A673 (cell line): ENCODE measurements around the gene UXS1. TPM values are rescaled to one million over a fixed set of nuclear protein-coding genes. Genes with fewer than 3 reads are reported as not detected.

ENCODE experiments used
- BruUV-seq: library from RNA; stranded (reverse); fragments of 400-500 nt; replicated peaks from 2 replicates; lab custom pipeline; 2021; lab: Mats Ljungman, UMichigan
- CTCF ChIA-PET: fragments of 300-600 bp; sonication (Branson Sonifier 250); formaldehyde crosslinking; loops from one replicate; lab custom pipeline; 2022; ENCODE audit warnings: antibody characterized with exemption; lab: Charles Lee
- POLR2A ChIA-PET: fragments of 300-600 bp; sonication (Branson Sonifier 250); formaldehyde crosslinking; loops from one replicate; lab custom pipeline; 2022; ENCODE audit warnings: antibody characterized with exemption; ENCODE audit not compliant: low non-redundant PET; lab: Charles Lee
- DNase-seq: peaks from one replicate; pipeline ENCODE4 v3.0.0-alpha.2; 2015; ENCODE audit warnings: low spot score
- H3K27ac ChIP-seq: fragments of 200-600 bp; sonication (generic); 2 replicates; pipeline ENCODE4 v1.5.1; 2016; ENCODE audit warnings: mixed run types, low read depth, mild to moderate bottlenecking, mixed read lengths, antibody characterized with exemption, low read length; ENCODE audit not compliant: poor library complexity, severe bottlenecking
- H3K27me3 ChIP-seq: fragments of 200-600 bp; sonication (generic); replicated peaks from 2 replicates; pipeline ENCODE4 v1.6.1; 2017; ENCODE audit warnings: mixed run types, low read depth, mild to moderate bottlenecking, mixed read lengths, antibody characterized with exemption, low read length; ENCODE audit not compliant: insufficient read depth, poor library complexity
- H3K36me3 ChIP-seq: fragments of 200-600 bp; sonication (generic); 2 replicates; pipeline ENCODE4 v1.6.1; 2016; ENCODE audit warnings: mixed run types, mild to moderate bottlenecking, mixed read lengths, antibody characterized with exemption, low read length; ENCODE audit not compliant: insufficient read depth, poor library complexity, severe bottlenecking
- H3K4me1 ChIP-seq: fragments of 200-600 bp; sonication (generic); 2 replicates; pipeline ENCODE4 v1.6.1; 2017; ENCODE audit warnings: mixed run types, mild to moderate bottlenecking, mixed read lengths, antibody characterized with exemption, low read length; ENCODE audit not compliant: insufficient read depth, poor library complexity, severe bottlenecking
- H3K4me3 ChIP-seq: fragments of 200-600 bp; sonication (generic); 2 replicates; pipeline ENCODE4 v1.5.1; 2016; ENCODE audit warnings: low read depth, mixed run types, mild to moderate bottlenecking, mixed read lengths, low read length; ENCODE audit not compliant: poor library complexity, severe bottlenecking
- H3K9me3 ChIP-seq: fragments of 200-600 bp; sonication (generic); 2 replicates; pipeline ENCODE4 v1.6.1; 2016; ENCODE audit warnings: mixed run types, low read depth, mild to moderate bottlenecking, mixed read lengths, antibody characterized with exemption, low read length; ENCODE audit not compliant: poor library complexity, severe bottlenecking
- EZH2 ChIP-seq: fragments of 200-600 bp; sonication (generic); IDR thresholded peaks from 2 replicates; pipeline ENCODE4 v1.6.1; 2017; ENCODE audit warnings: borderline replicate concordance, low read depth, mild to moderate bottlenecking, mixed read lengths, antibody characterized with exemption, low read length; ENCODE audit not compliant: poor library complexity, severe bottlenecking
- intact Hi-C: fragments of 100-400 bp; cut with micrococcal nuclease; formaldehyde crosslinking; loops from one replicate; pipeline ENCODE4 v1.10.0; 2022; ENCODE audit not compliant: unreplicated experiment
- total RNA-seq: library from RNA; stranded (reverse); gene quantifications from 2 replicates; pipeline ENCODE4 v1.2.3, GENCODE V29; 2021
- TF ChIP-seq, protein P1 (sequence below): fragments of 300-800, 200-600 bp; sonication (generic); conservative IDR thresholded peaks from 2 replicates; pipeline ENCODE4 v1.5.1; 2017; ENCODE audit warnings: low read depth, mild to moderate bottlenecking, antibody characterized with exemption, low read length, moderate library complexity, mixed read lengths

The UXS1 gene
- total RNA-seq, 1 experiment from 2014 or later, result 48.6 TPM

DNA sequence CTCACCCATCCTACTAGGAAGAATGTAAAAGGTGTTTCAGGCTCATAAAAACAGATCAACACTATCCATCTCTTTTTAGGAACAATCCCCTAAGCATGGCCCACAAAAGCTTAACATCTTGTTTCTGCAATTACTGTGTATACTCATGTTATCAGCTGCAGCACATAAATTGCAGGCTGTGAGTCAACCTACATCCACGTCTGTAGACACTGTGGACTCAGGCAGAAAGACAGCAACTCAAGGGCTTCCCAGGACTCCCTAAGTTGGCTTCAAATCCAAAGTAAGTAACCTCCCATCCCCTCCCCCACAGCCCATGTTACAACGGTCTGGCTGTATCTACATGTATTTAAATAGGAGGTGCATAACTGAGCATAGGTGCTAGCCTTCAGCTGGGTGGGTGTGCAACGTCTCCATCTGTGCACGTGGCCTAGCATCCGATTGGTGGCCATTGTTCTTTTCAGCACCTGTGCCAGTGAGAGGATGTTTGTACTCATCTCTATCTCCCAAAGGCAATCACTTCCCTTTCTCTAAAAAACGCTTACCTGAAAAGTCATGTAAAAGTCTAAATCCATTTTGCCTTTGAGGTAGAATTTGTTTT lies 30.1 kb downstream of the UXS1 start:
- Histone ChIP-seq H3K9me3 (no peaks in the 10 kb centered on the region), H3K27me3 (no peaks in the 10 kb centered on the region), H3K27ac (no peak overlapping the region), H3K4me1 (peaks cover 34% of the 10 kb centered on the region), H3K4me3 (no peak overlapping the region), H3K36me3 (no peaks in the 10 kb centered on the region)
- intact Hi-C loops, result no loop called here
- no TSS peak for BruUV-seq
- ChIA-PET POLR2A (no interaction called here), CTCF (no interaction called here)
- DNase-seq, result no peak
- no peak for TF ChIP-seq EZH2
- TF ChIP-seq, protein P1, sequence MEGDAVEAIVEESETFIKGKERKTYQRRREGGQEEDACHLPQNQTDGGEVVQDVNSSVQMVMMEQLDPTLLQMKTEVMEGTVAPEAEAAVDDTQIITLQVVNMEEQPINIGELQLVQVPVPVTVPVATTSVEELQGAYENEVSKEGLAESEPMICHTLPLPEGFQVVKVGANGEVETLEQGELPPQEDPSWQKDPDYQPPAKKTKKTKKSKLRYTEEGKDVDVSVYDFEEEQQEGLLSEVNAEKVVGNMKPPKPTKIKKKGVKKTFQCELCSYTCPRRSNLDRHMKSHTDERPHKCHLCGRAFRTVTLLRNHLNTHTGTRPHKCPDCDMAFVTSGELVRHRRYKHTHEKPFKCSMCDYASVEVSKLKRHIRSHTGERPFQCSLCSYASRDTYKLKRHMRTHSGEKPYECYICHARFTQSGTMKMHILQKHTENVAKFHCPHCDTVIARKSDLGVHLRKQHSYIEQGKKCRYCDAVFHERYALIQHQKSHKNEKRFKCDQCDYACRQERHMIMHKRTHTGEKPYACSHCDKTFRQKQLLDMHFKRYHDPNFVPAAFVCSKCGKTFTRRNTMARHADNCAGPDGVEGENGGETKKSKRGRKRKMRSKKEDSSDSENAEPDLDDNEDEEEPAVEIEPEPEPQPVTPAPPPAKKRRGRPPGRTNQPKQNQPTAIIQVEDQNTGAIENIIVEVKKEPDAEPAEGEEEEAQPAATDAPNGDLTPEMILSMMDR, result no peak

DNA sequence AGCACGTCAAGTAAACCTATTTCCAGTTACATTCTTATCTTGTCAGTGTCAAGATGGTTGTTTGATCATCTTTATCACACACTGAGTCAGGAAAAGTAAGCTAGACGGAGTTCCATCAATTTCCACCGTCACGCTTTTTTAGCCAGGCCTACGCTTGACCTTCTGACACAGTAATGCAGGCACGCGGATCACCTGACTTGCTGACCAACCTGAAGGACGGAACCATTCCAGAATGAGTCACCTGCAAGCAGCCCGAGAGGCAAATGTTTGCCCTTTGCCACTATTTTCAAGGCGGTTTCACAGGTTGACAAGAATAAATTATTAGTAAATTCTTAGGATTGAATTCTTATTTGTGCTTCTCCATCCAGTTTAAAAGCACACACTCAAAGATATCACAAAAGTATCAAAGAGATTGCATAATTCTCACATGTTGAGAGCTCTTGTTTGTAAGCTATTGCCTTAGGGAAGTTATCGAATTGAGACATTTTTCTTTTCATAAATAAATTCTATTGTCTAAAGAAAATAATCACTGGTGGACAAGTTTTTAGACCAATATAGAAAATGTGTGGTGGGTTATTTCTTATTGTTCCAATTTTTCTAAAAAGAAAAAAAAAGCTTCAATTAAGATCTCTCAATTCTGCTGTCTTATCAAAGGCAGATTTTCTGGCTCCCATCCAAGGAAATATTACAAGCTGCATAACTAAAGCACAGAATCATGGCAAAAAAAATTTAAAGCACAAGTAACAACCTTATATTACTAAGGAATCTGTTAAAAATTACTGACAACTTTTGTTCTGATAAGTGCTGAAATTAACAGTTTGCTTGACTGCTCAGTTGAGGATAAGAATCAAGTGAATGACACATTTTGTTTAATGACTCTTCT lies 31.9 kb downstream of the UXS1 start:
- no TSS peak for BruUV-seq
- H3K4me3 ChIP-seq, result no peak overlapping the region
- ChIA-PET CTCF (no interaction called here), POLR2A (no interaction called here)
- H3K36me3 ChIP-seq, result peaks cover 4% of the 10 kb centered on the region
- TF ChIP-seq, protein P1, result no peak
- TF ChIP-seq EZH2, result no peak
- H3K27ac ChIP-seq, result no peak overlapping the region
- H3K9me3 ChIP-seq, result no peaks in the 10 kb centered on the region
- intact Hi-C loops, result no loop called here
- no peaks in the 10 kb centered on the region for H3K27me3 ChIP-seq
- DNase-seq, result no peak
- H3K4me1 ChIP-seq, result peaks cover 34% of the 10 kb centered on the region

DNA sequence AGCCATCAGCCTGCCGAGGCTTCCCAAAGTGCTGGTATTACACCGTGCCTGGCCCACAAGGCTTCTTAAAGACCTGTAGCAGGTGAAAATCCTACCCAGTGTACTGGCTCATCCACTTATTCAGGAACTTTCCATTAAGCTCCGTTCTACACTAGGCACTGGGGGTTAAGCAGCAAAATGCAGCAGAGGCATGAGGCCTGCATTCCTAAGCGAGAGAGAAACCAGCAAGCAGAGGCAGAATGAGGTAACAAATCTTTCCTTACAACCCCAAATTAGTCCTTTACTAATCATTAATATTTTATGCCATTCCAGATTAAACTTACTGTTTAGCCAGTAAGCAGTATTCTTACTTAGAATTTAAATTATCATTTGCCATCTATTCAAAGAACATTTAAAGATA lies 32.8 kb downstream of the UXS1 start:
- POLR2A ChIA-PET, result no interaction called here
- H3K27me3 ChIP-seq, result no peaks in the 10 kb centered on the region
- TF ChIP-seq, protein P1, result no peak
- no peak for TF ChIP-seq EZH2
- peaks cover 34% of the 10 kb centered on the region for H3K4me1 ChIP-seq
- H3K27ac ChIP-seq, result peak overlapping the region; percentile 63
- no TSS peak for BruUV-seq
- intact Hi-C loops, result no loop called here
- peaks cover 4% of the 10 kb centered on the region for H3K36me3 ChIP-seq
- no peaks in the 10 kb centered on the region for H3K9me3 ChIP-seq
- no peak overlapping the region for H3K4me3 ChIP-seq
- no peak for DNase-seq
- CTCF ChIA-PET, result no interaction called here
